Body of pancreas (tissue), 4 donors: ENCODE measurements around the gene VPS45.

ENCODE experiments used
- CTCF ChIP-seq, 7 experiments: fragments of 450-650 bp in 4 of 7; fragments of 200-600 bp in 3 of 7; sonication (generic) in 3 of 7; IDR thresholded peaks; one replicate each; pipeline ENCODE4 v1.5.1; 2016 to 2019; ENCODE audit warnings: antibody characterized with exemption in 7 of 7
- POLR2A ChIP-seq, 3 donors: fragments of 450-650 bp; IDR thresholded peaks; one replicate each; pipeline ENCODE4 v1.6.1; 2016; ENCODE audit warnings: antibody characterized with exemption in 3 of 3, mild to moderate bottlenecking in 2 of 3

DNA sequence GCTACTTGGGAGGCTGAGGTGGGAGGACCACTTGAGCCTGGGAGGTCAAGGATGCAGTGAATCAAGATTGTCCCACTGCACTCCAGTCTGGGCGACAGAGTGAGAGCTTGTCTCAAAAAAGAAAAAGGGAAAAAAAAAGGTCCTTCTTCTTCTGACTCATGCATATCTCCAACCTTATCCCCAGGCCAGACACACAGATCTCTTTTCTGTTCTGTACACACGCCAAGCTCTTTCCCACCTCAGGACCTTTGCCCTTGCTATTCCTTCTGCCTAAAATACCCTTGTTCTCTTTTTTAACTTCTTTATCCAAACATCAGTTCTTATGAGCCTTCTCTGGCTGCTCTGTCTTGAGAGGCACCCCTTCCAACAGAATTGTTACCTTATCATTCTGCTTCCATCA lies 104.2 kb downstream of the VPS45 start:
- TF ChIP-seq POLR2A (IDR thresholded peaks at IDR 0.05) (no peak), CTCF (IDR thresholded peaks at IDR 0.05) (no peak)
